K562 (cell line): ENCODE results near the gene NKIRAS1.

Experiments
- BCL6 ChIP-seq: fragments of 250-450 bp; sonication (Bioruptor Pico); IDR thresholded peaks from 2 replicates; pipeline ENCODE4 v1.4.0; 2020
- POLR2A ChIP-seq: fragments of 450-650 bp; conservative IDR thresholded peaks from 2 replicates; pipeline ENCODE4 v1.6.1; 2016
- TF ChIP-seq, protein P1 (sequence below): sonication (generic); formaldehyde crosslinking; IDR thresholded peaks from 2 replicates; pipeline ENCODE4 v1.5.0; 2020; ENCODE audit warnings: missing genetic modification reagents
- TF ChIP-seq, protein P2 (sequence below), 2 experiments: fragments of 450-650 bp in 1 of 2; sonication (generic) in 1 of 2; formaldehyde crosslinking; conservative IDR thresholded peaks; 2 replicates each; pipeline versions ENCODE4 v1.4.0 to v1.8.1; 2020 to 2022; ENCODE audit warnings: mild to moderate bottlenecking in 1 of 2, missing genetic modification reagents in 1 of 2
- TF ChIP-seq, protein P3 (sequence below), 2 experiments: fragments of 450-650 bp; formaldehyde crosslinking in 1 of 2; IDR thresholded peaks; 2 replicates each; pipeline versions ENCODE4 v1.4.0 to v1.6.1; 2014 to 2020; ENCODE audit warnings: mild to moderate bottlenecking in 2 of 2, borderline replicate concordance in 1 of 2, low read depth in 1 of 2

DNA sequence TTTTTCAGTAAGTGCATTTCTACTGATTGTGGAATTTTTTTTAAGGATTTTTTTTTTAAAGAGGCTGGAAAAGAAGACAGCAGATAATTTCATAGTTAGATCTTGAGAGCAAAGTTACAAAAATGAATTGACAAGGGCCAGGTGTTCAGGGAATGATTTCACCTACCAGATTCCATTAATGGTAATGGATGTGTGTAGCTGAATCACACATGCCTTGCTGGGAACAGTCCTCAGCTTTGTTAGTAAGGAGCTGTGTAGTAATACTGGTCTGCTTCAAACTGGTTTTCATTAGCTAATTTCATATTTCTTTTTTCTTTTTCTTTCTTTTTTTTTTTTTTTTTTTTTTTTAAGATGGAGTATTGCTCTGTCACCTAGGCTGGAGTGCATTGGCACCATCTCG lies 44.3 kb upstream of the NKIRAS1 start:
- TF ChIP-seq BCL6 (no peak), POLR2A (no peak)
- TF ChIP-seq, protein P1, sequence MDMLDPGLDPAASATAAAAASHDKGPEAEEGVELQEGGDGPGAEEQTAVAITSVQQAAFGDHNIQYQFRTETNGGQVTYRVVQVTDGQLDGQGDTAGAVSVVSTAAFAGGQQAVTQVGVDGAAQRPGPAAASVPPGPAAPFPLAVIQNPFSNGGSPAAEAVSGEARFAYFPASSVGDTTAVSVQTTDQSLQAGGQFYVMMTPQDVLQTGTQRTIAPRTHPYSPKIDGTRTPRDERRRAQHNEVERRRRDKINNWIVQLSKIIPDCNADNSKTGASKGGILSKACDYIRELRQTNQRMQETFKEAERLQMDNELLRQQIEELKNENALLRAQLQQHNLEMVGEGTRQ = no peak
- TF ChIP-seq, protein P2, sequence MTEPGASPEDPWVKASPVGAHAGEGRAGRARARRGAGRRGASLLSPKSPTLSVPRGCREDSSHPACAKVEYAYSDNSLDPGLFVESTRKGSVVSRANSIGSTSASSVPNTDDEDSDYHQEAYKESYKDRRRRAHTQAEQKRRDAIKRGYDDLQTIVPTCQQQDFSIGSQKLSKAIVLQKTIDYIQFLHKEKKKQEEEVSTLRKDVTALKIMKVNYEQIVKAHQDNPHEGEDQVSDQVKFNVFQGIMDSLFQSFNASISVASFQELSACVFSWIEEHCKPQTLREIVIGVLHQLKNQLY (CRISPR knock-in tag; conservative IDR thresholded peaks at IDR 0.05) = no peak
- TF ChIP-seq, protein P3, sequence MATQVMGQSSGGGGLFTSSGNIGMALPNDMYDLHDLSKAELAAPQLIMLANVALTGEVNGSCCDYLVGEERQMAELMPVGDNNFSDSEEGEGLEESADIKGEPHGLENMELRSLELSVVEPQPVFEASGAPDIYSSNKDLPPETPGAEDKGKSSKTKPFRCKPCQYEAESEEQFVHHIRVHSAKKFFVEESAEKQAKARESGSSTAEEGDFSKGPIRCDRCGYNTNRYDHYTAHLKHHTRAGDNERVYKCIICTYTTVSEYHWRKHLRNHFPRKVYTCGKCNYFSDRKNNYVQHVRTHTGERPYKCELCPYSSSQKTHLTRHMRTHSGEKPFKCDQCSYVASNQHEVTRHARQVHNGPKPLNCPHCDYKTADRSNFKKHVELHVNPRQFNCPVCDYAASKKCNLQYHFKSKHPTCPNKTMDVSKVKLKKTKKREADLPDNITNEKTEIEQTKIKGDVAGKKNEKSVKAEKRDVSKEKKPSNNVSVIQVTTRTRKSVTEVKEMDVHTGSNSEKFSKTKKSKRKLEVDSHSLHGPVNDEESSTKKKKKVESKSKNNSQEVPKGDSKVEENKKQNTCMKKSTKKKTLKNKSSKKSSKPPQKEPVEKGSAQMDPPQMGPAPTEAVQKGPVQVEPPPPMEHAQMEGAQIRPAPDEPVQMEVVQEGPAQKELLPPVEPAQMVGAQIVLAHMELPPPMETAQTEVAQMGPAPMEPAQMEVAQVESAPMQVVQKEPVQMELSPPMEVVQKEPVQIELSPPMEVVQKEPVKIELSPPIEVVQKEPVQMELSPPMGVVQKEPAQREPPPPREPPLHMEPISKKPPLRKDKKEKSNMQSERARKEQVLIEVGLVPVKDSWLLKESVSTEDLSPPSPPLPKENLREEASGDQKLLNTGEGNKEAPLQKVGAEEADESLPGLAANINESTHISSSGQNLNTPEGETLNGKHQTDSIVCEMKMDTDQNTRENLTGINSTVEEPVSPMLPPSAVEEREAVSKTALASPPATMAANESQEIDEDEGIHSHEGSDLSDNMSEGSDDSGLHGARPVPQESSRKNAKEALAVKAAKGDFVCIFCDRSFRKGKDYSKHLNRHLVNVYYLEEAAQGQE (IDR thresholded peaks at IDR 0.05; ENCODE audit: borderline replicate concordance) = no peak
- TF ChIP-seq, protein P3 (CRISPR knock-in tag; IDR thresholded peaks at IDR 0.05; ENCODE audit: low read depth) = no peak
